ENCODE results near the gene ALPK1. TPM values are rescaled to one million over a fixed set of nuclear protein-coding genes. Genes with fewer than 3 reads are reported as not detected.
A peak's percentile ranks its signal among the peaks of the same experiment; 100 is the strongest.
"Not testable (repeated sequence)": the region's sequence is repeated elsewhere in the genome, so short reads cannot be mapped to it uniquely, and the experiment has no call there.

ALPK1 gene
- polyA plus RNA-seq, 1 donor from 2014 or later, result 4.5 TPM

- Mint-ChIP-seq H3K27ac (peak overlapping the region; percentile 75 to 97 (median 92)), H3K4me3 (peak overlapping the region; percentile 83 to 97 (median 94)), H3K27me3 (no peaks in the 10 kb centered on the region), H3K9me3 (peaks cover 0 to 3% (median 0%) of the 10 kb centered on the region in 3 donors), H3K4me1 (peaks cover 49 to 69% (median 62%) of the 10 kb centered on the region in 3 donors), H3K36me3 (peaks cover 15% of the 10 kb centered on the region)
These were observed 17.9 kb upstream of the ALPK1 start for GRCh38 chr4:112279025-112279881.

- H3K36me3 Mint-ChIP-seq, result peaks cover 15% of the 10 kb centered on the region
- H3K4me3 Mint-ChIP-seq, result peak overlapping the region; percentile 83 to 97 (median 94)
- peak overlapping the region; percentile 75 to 97 (median 92) for H3K27ac Mint-ChIP-seq
- peaks cover 0 to 3% (median 0%) of the 10 kb centered on the region in 3 donors for H3K9me3 Mint-ChIP-seq
- H3K4me1 Mint-ChIP-seq, result peaks cover 50 to 69% (median 67%) of the 10 kb centered on the region in 3 donors
- no peaks in the 10 kb centered on the region for H3K27me3 Mint-ChIP-seq
These were observed 17.3 kb upstream of the ALPK1 start for GRCh38 chr4:112279882-112280315.

- Mint-ChIP-seq H3K9me3 (peaks cover 0 to 3% (median 0%) of the 10 kb centered on the region in 3 donors), H3K4me3 (peak overlapping the region; percentile 83 to 97 (median 94)), H3K27me3 (no peaks in the 10 kb centered on the region)
These were observed 16.6 kb upstream of the ALPK1 start for GRCh38 chr4:112280386-112281056.

GRCh38 chr4:112281895-112282398 is 15.2 kb upstream of the ALPK1 start:
- not testable (repeated sequence) for H3K27me3 Mint-ChIP-seq, H3K9me3 Mint-ChIP-seq
- H3K4me1 Mint-ChIP-seq, result peaks cover 58 to 67% (median 60%) of the 10 kb centered on the region in 3 donors
- peak overlapping the region; percentile 5 to 97 (median 82) for H3K4me3 Mint-ChIP-seq
- H3K36me3 Mint-ChIP-seq, result peaks cover 11% of the 10 kb centered on the region
- H3K27ac Mint-ChIP-seq, result peak overlapping the region; percentile 69 to 97 (median 75)

More at GRCh38 chr4:112280386-112281056, 16.6 kb upstream of the ALPK1 start:
- H3K36me3 Mint-ChIP-seq, result peaks cover 11% of the 10 kb centered on the region
- H3K4me1 Mint-ChIP-seq, result peaks cover 51 to 67% (median 66%) of the 10 kb centered on the region in 3 donors
- H3K27ac Mint-ChIP-seq, result peak overlapping the region; percentile 75 to 97 (median 92)

- peaks cover 11% of the 10 kb centered on the region for H3K36me3 Mint-ChIP-seq
- peak overlapping the region; percentile 69 to 97 (median 75) for H3K27ac Mint-ChIP-seq
- peaks cover 0 to 6% (median 0%) of the 10 kb centered on the region in 3 donors for H3K9me3 Mint-ChIP-seq
- no peaks in the 10 kb centered on the region for H3K27me3 Mint-ChIP-seq
- peak overlapping the region; percentile 78 to 99 (median 92) for H3K4me3 Mint-ChIP-seq
- peaks cover 60 to 68% (median 66%) of the 10 kb centered on the region in 3 donors for H3K4me1 Mint-ChIP-seq
These were observed 14.1 kb upstream of the ALPK1 start for GRCh38 chr4:112282860-112283667.

- no peaks in the 10 kb centered on the region for H3K27me3 Mint-ChIP-seq
- H3K36me3 Mint-ChIP-seq, result peaks cover 11% of the 10 kb centered on the region
- H3K4me3 Mint-ChIP-seq, result peak overlapping the region; percentile 95 to 99 (median 98)
- H3K27ac Mint-ChIP-seq, result peak overlapping the region; percentile 75 to 97 (median 84)
- peaks cover 0 to 6% (median 0%) of the 10 kb centered on the region in 3 donors for H3K9me3 Mint-ChIP-seq
- peaks cover 60 to 68% (median 64%) of the 10 kb centered on the region in 3 donors for H3K4me1 Mint-ChIP-seq
These were observed 13.0 kb upstream of the ALPK1 start for GRCh38 chr4:112284166-112284565.

GRCh38 chr4:112284662-112285411 is 12.3 kb upstream of the ALPK1 start:
- H3K27me3 Mint-ChIP-seq, result no peaks in the 10 kb centered on the region
- H3K4me3 Mint-ChIP-seq, result peak overlapping the region; percentile 95 to 99 (median 98)
- H3K36me3 Mint-ChIP-seq, result peaks cover 11% of the 10 kb centered on the region
- H3K27ac Mint-ChIP-seq, result peak overlapping the region; percentile 84 to 97 (median 91)
- H3K4me1 Mint-ChIP-seq, result peaks cover 60 to 70% (median 65%) of the 10 kb centered on the region in 3 donors
- H3K9me3 Mint-ChIP-seq, result peaks cover 0 to 6% (median 0%) of the 10 kb centered on the region in 3 donors

DNA sequence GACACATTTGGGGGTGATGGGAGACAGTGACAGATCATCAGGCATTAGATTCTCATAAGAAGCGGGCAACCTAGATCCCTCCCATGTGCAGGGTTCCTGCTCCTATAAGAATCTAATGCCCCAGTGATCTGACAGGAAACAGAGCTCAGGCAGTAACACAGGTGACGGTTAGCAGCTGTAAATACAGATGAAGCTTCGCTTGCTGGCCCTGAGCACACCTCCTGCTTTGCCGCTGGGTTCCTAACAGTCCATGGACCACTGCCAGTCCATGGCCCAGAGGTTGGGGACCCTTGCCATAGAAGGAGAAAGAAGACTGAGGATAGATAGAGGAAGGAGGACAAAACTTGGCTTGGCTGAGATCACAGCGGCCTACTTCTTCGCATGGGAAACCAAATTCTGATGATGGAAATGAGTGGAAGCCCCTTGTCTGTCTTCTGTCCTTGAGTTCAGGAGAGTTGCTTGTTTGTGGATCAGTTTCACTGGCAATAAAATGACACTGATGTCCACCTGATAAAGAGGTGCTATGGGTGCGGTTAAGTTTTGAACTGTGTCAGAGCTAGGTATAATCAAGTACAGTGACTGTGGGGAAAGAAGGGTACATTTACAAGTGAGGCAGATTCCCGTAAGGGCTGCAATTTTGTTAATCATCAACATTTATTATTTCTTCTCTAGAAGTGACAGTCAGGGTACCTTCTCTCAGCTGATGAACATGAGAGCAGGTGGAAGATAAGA is 9.7 kb upstream of the ALPK1 start:
- peaks cover 0 to 3% (median 0%) of the 10 kb centered on the region in 3 donors for H3K9me3 Mint-ChIP-seq
- peaks cover under 1% of the 10 kb centered on the region for H3K36me3 Mint-ChIP-seq
- H3K4me1 Mint-ChIP-seq, result peaks cover 42 to 53% (median 51%) of the 10 kb centered on the region in 3 donors
- peak overlapping the region; percentile 77 to 99 (median 93) for H3K4me3 Mint-ChIP-seq
- peak overlapping the region; percentile 84 to 98 (median 97) for H3K27ac Mint-ChIP-seq
- H3K27me3 Mint-ChIP-seq, result no peaks in the 10 kb centered on the region

DNA sequence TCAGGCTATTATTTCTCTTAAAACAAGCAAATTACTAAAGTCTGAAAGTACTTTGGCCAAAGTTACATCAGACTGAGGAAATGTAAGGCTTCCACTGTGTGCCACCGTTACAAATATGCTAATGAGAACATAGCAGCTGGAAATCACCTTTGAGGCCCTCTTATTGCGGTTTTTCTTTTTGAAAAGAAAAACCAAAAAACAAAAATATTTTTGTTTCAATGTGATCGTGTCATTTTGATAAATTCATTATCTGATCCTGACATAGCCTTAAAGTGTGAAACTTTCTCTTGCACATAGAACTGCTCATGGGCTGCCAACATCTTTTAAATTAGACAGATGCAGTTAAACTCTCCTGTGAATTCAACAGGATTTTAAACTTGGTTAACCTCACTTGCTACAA is 8.7 kb upstream of the ALPK1 start:
- peaks cover 33 to 44% (median 44%) of the 10 kb centered on the region in 3 donors for H3K4me1 Mint-ChIP-seq
- no peaks in the 10 kb centered on the region for H3K36me3 Mint-ChIP-seq
- peak overlapping the region; percentile 51 to 97 (median 79) for H3K4me3 Mint-ChIP-seq
- H3K9me3 Mint-ChIP-seq, result peaks cover 0 to 3% (median 0%) of the 10 kb centered on the region in 3 donors
- peak overlapping the region; percentile 84 to 97 (median 95) for H3K27ac Mint-ChIP-seq
- H3K27me3 Mint-ChIP-seq, result no peaks in the 10 kb centered on the region

GRCh38 chr4:112289407-112290253 is 7.5 kb upstream of the ALPK1 start:
- peak overlapping the region; percentile 23 to 97 (median 73) for H3K4me3 Mint-ChIP-seq
- peaks cover 0 to 3% (median 0%) of the 10 kb centered on the region in 3 donors for H3K9me3 Mint-ChIP-seq
- peak overlapping the region; percentile 84 to 97 (median 95) for H3K27ac Mint-ChIP-seq
- H3K36me3 Mint-ChIP-seq, result no peaks in the 10 kb centered on the region
- H3K27me3 Mint-ChIP-seq, result no peaks in the 10 kb centered on the region
- peaks cover 28 to 41% (median 36%) of the 10 kb centered on the region in 3 donors for H3K4me1 Mint-ChIP-seq

- Mint-ChIP-seq H3K4me3 (peak overlapping the region in 1 of 4 donors; percentile 20), H3K27ac (peak overlapping the region in 2 of 3 donors; percentile 84 to 97), H3K36me3 (no peaks in the 10 kb centered on the region), H3K9me3 (peaks cover 0 to 3% (median 0%) of the 10 kb centered on the region in 3 donors), H3K4me1 (peaks cover 27 to 41% (median 34%) of the 10 kb centered on the region in 3 donors), H3K27me3 (no peaks in the 10 kb centered on the region)
These were observed 6.8 kb upstream of the ALPK1 start for GRCh38 chr4:112290341-112290740.

DNA sequence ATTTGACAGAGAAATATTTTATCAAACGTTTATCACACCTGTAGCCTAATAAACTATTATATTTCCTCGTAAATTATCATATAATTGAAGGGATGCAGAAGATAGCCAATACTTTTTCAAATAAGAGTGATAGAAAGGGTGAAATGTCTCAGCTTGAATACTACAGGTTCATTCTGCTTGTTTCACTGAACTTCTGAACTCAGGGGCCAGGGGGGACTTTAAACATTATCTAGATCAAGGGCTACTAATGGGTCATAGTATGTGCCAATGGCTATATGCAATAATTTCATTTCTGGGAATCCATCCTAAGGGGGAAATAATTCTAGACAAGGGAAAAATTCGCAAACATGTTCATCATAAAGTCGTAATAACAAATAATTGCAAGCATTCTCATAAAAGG is 2.6 kb downstream of the ALPK1 start:
- Mint-ChIP-seq H3K4me3 (peak overlapping the region in 1 of 4 donors; percentile 20), H3K27me3 (no peaks in the 10 kb centered on the region), H3K27ac (no peak overlapping the region), H3K4me1 (peaks cover 11 to 21% (median 15%) of the 10 kb centered on the region in 3 donors), H3K36me3 (no peaks in the 10 kb centered on the region), H3K9me3 (no peaks in the 10 kb centered on the region)
